GM19240 (cell line): ENCODE measurements around the gene CDC27.
"Not testable (repeated sequence)": the region's sequence is repeated elsewhere in the genome, so short reads cannot be mapped to it uniquely, and the experiment has no call there.

ENCODE experiments used
- DNase-seq: peaks from one replicate; pipeline ENCODE4 v3.0.0; 2011; ENCODE audit warnings: low spot score; ENCODE audit not compliant: insufficient read length

The CDC27 gene

DNA sequence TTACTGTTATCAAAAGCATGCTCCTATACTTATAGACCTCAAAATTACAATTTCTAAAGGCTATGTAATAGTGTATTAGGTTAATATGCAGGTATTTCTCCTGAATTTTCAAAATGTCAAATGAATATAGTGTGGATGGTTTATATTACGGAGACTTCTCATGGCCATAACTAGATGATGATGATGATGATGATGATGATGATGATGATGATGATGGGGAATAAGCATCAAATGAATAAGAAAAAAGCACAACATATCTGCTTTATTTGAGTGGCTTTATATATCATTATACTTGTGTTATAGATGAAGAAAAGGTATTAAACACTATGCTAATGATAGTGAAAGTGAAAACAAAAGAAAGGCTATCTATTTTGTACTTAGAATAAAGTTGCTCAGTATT, 53.9 kb downstream of the CDC27 start:
- DNase-seq, result no peak

DNA sequence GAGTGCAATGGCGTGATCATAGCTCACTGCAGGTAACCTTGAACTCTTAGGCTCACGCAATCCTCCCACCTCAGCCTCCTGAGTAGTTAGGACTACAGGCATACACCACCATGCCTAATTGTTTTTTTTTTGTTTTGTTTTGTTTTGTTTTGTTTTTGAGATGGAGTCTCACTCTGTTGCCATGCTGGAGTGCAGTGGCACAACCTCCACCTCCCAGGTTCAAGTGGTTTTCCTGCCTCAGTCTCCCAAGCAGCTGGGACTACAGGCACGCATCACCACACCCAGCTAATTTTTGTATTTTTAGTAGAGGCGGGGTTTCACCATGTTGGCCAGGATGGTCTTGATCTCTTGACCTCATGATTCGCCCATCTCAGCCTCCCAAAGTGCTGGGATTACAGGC, 54.7 kb downstream of the CDC27 start:
- DNase-seq, result not testable (repeated sequence)

DNA sequence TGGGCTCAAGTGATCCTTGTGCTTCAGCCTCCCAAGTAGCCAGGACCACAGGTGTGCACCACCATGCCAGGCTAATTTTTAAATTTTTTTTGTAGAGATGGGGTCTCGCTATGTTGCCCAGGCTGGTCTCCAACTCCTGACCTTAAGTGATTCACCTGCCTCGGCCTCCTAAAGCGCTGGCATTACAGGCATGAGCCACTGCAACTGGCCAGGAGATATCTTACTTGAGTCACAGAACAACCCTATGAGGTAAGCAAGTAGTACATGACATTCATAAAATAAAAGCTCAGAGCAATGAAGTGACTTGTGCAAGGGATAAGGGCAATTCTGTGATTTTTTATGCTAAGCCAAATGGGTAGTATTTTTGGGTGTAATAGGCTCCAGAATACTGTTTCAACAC, 57.3 kb downstream of the CDC27 start:
- no peak for DNase-seq

DNA sequence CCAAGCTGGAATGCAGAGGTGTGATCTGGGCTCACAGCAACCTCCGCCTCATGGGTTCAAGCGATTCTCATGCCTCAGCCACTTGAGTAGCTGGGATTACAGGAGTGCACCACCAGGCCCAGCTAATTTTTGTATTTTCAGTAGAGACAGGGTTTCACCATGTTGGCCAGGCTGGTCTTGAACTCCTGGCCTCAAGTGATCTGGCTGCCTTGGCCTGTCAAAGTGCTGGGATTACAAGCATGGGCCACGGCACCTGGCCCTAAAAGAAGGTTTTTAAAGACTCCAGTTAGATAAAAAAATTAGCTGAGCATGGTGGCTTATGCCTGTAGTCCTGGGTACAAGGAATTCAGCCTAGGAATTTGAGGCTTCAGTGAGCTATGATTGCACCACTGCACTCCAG, 62.3 kb downstream of the CDC27 start:
- not testable (repeated sequence) for DNase-seq

DNA sequence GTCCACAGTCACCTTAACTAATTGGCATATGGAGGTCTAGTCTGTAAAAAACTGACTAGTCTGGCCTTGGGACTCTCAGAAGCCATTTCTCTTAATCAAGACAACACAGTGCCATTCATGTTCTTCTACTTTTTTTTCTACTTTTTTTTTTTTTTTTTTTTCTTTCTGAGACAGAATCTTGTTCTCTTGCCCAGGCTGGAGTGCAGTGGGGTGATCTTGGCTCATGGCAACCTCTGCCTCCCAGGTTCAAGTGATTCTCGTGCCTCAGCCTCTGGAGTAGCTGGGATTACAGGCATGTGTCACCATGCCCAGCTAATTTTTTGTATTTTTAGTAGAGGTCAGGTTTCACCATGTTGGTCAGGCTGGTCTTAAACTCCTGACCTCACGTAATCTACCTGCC, 65.8 kb downstream of the CDC27 start:
- not testable (repeated sequence) for DNase-seq

DNA sequence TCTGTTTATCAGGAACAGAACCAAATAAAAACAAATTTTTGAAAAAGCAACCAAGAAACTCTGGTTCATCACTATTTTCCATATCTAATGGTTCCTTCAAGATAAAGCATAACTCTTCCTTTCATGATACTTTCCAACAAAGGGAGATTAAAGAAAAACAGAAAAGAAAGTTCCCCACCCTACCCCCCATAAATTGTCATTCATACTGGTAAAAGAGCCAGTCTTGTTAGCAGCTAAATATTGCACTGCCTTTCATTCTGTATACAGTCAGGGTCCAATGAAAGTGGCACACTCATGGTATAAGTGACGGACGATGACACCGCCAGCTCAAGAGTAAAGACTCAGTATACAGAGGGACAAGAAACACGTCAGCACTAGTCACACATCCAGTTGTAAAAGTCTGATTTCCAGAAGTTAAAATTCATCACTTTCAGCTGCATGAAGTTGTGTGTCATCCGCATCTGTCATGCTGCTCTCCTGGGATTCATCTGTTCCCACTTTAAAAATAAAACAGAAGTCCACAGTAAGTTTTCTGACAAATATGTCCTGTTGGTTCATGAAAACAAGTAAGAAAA, 68.5 kb downstream of the CDC27 start:
- no peak for DNase-seq

DNA sequence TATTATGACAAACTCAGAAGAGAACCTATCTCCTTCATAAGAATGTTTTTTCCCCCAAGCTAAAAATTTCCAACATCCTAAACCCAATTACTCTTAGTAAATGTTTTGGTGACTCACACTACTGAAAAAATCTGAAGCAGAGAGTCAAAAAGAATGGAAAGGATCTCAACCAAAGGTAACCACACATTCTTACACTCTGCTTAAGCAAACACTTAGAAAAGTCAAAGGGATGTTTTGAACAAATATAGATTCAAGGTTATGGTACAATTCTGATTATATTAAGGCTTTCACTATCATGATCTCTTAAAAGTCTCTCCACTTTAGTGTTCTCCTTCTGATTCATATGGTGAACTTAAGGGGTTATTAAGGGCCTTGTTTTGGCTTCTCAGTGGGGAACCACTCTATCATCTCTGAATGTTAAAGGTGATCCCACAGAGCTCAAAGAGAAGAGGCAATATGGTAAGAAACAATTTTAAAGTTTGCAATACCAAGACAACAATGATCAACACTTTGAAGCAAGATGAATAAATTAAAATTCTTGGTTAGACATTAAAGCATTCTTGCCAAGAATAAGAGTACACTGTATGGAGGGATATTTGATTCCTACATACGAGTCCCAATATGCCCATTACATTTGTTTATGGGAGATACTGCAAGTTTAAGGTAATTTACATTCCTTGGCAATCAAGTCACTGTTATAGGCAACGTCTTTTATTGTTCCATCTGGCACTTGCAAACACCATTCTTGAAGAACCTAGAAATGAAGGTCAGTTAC, 69.2 kb downstream of the CDC27 start:
- DNase-seq, result no peak

DNA sequence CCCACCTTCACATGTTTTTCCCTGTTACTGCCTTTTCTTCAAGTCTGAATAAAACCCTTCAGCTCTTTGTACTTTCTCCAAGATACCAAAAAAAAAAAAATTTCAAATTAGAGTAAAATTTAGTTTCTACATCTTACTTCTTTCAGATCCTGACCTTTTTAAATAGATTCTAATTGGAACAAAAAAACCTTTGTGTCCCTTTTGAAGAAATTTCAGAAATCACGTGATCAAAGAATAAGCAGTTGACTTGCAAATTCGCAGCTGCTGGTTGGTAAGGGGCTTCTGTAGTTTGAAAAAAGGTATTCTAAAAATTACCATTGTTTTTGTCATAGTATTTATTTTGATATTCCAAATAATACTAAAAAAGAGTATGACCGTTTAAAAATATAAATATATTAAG, 71.7 kb downstream of the CDC27 start:
- DNase-seq, result no peak

DNA sequence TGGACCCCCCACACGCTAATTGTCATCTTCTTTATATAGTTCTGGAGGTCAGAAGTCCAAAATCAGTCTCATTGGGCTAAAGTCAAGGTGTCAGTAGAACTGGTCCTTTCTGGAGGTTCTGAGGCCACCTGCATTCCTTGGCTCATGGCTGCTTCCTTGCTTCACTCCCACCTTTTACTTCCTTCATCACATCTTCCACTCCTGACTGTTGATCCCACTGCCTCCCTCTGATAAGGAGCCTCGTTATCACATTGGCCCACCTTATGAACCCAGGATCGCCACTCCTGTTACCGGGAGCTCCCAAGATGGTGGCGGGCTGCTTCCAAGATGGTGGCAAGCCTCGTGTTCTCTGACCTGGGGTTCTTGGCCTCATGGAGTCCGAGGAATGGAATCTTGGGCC, 83.0 kb downstream of the CDC27 start:
- DNase-seq, result no peak

DNA sequence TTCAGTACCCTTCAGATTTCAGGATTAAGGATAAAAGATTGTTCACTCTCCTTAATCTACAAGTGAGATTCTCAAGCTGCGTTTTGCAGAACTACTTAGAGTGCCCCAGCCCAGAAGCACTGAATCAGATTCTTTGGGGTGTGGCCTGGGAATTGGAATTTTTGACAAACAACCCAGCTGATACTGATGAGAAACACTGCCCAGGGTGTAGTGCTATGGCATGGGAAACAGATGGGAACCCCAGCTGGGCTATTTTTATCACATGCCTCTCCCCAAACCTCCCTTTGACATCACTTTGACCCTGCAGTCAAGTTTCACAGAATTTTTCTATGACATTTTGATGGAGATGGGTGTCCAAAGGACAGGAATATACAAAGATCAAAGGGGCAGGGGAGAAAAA, 83.8 kb downstream of the CDC27 start:
- not testable (repeated sequence) for DNase-seq

DNA sequence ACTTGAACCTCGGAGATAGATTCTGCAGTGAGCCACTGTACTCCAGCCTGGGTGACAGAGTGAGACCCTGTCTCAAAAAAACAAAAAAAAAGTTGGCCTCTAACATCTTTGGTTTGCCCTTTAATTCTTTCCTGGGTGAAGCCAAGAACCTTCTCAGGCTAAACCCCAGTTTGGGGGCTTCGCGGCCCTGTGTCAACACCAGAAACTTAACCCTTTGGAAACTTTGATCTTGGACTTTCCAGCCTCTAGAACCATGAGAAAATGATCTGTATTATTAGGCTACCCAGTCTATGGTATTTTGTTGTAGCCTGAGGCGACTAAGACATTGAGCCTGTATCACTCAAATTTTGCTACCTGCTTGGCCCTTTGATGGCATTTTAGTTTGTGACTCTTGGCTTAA, 86.2 kb downstream of the CDC27 start:
- DNase-seq, result no peak

DNA sequence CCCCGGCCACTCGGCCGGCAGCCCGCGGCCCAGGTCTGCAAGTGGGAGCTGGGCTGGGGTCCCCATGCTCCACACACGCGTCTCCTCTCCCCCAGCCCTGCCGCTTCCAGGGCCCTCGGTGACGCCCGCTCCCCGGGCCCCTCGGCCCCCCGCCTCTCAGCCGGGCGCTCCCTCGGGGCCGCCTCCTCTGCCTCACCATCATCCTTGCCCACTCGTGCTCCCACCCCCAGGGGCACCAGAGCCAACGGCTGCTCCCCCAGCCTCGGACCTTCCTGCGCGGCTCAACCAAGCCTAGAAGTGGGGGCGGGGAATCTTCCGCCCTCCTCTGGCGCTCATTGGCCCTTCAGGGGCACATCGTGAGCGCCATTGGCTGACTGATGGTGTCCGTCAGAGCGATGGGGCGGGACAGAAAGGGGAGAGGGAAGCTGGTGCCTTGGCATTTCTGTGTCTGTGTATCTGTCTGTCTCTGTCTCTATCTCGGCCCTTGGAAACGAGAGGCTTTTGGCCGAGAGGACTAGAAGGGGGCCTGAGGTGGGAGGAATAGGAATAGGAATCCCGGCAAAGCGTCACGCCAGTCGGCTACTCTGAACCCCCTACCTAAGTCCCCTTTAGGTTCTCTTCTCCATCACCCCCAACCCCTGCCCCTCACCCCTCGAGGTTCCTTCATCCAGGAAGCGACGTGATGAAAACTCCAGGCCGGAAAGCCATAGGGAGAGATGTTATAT, 88.9 kb downstream of the CDC27 start:
- peak; percentile 60 for DNase-seq

DNA sequence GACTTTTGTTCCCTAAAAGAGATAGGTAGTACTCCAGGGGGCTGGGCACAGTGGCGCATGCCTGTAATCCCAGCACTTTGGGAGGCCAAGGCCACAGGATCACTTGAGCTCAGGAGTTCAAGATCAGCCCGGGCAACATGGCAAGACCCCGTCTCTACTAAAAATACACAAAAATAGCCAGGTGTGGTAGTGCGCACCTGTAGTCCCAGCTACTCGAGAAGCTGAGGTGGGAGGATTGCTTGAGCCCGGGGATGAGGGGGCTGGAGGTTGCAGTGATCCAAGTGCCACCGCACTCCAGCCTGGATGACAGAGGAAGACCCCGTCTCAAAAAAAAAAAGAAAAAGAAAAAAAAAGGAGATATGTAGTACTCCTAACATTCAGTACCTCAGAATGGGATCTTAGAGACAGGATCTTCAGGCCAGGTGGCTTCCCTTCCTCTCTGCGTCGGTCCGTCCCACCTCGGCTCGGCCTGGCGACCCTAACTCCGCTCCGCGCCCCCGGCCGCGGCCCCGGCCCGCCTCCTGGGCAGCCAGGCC, 89.6 kb downstream of the CDC27 start:
- DNase-seq, result no peak

DNA sequence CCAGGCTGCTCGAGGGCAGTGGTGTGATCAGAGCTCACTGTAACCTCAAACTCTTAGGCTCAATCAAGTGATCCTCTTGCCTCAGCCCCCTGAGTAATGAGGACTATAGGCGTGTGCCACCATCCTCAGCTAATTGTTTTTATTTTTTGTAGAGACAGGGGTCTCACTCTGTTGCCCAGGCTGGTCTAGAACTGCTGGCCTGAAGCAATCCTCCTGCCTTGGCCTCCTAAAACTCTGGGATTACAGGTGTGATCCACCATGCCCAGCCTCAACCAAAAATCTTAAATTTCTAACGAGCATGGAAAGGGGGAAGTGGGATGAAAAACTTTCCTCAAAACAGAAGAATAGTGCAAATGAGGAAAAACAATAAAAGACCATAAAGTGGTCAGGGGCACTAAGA, 92.8 kb downstream of the CDC27 start:
- DNase-seq, result no peak

DNA sequence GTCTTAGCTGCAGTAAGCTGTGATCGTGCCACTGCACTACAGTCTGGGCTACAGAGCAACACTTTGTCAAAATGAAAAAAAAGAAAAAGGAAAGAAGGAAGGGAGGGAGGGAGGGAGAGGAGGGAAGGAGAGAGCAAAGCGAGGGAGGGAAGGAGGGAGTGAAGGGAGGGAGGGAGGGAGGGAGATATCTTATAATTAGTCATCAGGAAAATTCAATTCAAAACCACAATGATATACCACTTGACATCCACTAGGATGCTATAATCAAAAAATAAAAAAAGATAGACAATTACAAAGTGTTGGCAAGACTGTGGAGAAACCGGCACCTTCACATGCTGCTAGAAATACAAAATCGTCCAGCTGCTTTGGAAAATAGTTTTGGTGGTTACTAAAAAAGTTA, 93.8 kb downstream of the CDC27 start:
- DNase-seq, result no peak

DNA sequence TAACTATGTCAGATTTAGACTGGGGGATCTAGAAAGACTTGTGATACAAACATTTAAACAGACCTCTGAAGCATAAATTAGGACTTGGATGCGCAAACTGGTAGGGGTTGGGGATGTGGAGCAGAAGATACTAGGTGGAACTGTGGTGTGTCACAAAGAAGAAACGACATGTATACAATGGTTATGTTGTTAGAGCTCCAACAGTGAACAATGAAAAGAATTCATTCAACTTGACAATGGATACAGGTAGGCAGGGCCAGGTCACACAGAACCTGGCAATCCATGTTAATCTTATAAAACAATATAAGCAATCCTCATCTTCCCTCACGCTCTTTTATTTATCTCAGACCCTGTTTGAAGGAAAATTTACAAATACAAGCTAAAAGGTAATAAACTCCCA, 102.0 kb downstream of the CDC27 start:
- no peak for DNase-seq

DNA sequence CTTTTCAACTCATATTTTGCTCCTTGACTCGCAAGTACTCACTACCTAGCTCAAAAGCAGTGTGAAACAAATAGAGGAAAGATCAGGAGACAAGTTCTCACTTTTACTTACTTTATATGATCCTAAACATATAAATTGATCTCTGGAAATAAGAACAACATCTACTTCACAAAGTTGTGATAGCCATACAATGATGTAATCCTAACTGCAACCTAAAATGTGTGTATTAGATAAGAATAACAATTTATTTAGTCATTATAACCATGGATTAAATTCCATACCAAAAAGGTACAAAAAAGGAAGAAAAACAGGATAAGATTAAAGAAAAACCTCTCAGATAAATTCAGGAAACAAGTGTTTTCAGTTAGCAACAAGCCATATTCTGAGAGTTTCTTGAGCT, 103.4 kb downstream of the CDC27 start:
- no peak for DNase-seq

DNA sequence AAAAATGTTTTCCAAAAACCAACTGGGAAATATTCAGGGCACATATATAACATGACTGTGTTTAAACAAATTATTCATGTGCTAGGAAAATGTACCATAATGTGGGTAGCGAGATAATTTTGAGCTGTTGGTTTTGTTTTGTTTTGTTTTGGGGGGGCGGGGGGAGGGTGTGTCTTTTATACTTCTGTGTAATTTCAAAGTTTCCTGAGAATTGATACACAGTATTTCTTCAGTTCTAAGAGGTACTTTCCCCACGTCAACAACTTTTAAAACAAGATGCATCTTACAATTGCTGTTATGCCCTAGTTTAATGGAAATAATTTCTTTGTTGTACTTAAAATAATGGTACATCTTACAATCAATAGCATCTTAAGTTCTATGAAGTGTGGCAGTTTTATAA, 110.3 kb downstream of the CDC27 start:
- DNase-seq, result no peak

DNA sequence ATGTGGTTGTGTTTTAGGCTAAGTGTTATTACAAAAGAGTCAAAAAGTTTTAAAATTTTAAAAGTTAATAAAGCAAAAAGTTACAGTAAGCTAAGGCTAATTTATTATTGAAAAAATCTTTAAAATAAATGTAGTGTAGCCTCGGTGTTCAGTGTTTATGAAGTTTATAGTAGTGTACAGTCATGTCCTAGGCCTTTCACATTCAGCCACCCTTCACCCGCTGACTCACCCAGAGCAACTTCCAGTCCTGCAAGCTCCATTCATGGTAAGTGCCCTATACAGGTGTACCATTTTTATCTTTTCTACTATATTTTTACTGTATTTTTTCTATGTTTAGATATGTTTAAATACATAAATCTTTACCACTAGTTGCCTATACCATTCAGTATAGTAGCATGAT, 111.5 kb downstream of the CDC27 start:
- DNase-seq, result no peak

DNA sequence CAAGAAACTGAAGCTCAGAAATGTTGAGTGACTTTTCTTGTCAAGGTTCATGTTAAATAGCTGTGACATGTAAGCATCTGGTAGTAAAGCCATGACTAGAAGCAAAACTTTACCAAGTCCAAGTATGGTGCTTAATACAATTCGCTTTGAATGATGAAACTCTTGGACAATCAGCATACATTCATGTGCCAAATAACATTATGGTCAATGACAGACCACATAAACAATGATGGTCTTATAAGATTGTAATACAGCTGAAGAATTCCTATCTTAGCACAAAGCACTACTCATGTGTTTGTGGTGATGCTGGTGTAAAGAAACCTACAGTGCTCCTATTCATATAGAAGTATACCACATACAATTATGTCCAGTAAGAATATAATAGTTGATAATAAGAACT, 112.9 kb downstream of the CDC27 start:
- DNase-seq, result no peak

DNA sequence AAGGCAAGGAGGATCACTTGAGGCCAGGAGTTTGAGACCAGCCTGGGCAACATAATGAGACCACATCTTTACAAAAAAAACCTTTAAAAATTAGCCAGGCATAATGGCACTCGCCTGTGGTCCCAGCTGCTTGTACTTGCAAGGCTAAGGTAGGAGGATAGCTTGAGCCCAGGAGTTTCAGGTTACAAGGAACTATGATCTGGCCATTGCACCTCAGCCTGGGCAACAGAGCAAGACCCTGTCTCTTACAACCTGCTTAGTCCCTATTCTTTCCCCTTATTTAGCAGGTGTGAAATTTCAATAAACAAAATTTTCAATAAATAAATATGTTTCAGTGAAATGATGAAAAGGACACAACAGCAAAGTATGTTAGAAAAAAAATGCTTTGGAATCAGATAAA, 114.7 kb downstream of the CDC27 start:
- DNase-seq, result not testable (repeated sequence)

DNA sequence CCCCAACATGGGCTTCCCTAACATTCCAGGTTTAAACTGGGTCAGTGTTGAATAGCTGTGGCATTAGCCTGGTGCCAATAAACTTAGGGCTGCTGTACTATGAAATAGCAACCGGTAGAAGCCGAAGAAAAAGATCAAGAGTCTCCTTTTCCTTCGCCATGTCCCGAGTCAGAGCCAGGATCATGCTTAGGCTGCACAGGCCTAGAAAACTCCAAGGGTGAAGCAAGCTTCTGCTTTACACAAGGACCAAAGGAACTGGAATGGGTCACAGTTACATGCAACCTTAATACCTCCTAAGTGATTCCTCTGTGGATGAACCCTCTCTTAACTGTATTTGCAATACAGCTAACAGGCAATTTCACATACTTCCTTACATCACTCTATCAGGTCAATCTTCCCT, 115.5 kb downstream of the CDC27 start:
- not testable (repeated sequence) for DNase-seq
